ENCODE measurements around the gene MEGF11.

DNA sequence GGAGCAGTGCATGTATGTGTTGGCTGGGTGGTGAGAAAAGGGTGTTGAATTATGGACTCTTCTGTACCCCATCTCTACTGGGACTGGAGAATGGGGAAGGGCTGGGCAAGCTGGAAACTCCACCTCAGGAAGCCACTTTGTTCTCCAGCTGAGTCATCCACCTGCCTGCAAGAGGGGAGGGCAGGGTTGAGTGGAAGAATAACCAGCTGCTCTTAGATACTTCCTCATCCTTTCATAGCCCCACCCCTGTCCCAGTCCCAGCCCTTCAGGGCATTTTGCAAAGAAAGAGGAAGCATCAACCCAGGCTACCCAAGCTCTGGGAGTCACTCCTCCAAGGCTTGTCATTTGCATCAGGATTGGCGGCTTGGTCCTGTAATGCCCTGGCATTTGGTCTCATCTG, 351.2 kb downstream of the MEGF11 start:
- TF ChIP-seq, protein P1, sequence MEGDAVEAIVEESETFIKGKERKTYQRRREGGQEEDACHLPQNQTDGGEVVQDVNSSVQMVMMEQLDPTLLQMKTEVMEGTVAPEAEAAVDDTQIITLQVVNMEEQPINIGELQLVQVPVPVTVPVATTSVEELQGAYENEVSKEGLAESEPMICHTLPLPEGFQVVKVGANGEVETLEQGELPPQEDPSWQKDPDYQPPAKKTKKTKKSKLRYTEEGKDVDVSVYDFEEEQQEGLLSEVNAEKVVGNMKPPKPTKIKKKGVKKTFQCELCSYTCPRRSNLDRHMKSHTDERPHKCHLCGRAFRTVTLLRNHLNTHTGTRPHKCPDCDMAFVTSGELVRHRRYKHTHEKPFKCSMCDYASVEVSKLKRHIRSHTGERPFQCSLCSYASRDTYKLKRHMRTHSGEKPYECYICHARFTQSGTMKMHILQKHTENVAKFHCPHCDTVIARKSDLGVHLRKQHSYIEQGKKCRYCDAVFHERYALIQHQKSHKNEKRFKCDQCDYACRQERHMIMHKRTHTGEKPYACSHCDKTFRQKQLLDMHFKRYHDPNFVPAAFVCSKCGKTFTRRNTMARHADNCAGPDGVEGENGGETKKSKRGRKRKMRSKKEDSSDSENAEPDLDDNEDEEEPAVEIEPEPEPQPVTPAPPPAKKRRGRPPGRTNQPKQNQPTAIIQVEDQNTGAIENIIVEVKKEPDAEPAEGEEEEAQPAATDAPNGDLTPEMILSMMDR (conservative IDR thresholded peaks at IDR 0.05; ENCODE audit: low read length): no peak
- TF ChIP-seq EZH2phosphoT487 (IDR thresholded peaks at IDR 0.05; ENCODE audit: borderline replicate concordance, low read depth, low read length): no peak
